GM23338 (cell line): ENCODE data around the gene TLE3. TPM values are rescaled to one million over a fixed set of nuclear protein-coding genes. Genes with fewer than 3 reads are reported as not detected.

Experiments
- ATAC-seq: fragments of 200-7000 bp; cut with Tn5 transposase; 3 replicates; pipeline ENCODE4 v1.9.1; 2020
- DNase-seq: peaks from one replicate; pipeline ENCODE4 v3.0.0-alpha.2; 2015; ENCODE audit warnings: low spot score
- H2AFZ ChIP-seq: fragments of 200-600 bp; sonication (generic); 2 replicates; pipeline ENCODE4 v1.8.0; 2016; ENCODE audit warnings: antibody characterized with exemption, mild to moderate bottlenecking, moderate library complexity
- H3F3A ChIP-seq: fragments of 200-600 bp; sonication (generic); replicated peaks from 2 replicates; pipeline ENCODE4 v1.8.0; 2017; ENCODE audit warnings: antibody characterized with exemption, mixed run types, low read depth
- H3K27ac ChIP-seq: fragments of 200-600 bp; sonication (generic); 2 replicates; pipeline ENCODE4 v1.6.1; 2016; ENCODE audit warnings: low read depth
- H3K27me3 ChIP-seq: fragments of 200-600 bp; sonication (generic); 2 replicates; pipeline ENCODE4 v1.8.0; 2016; ENCODE audit warnings: mild to moderate bottlenecking, mixed run types, moderate library complexity; ENCODE audit not compliant: insufficient read depth
- H3K36me3 ChIP-seq: fragments of 200-600 bp; sonication (generic); 2 replicates; pipeline ENCODE4 v1.8.0; 2016; ENCODE audit warnings: mild to moderate bottlenecking; ENCODE audit not compliant: insufficient read depth
- H3K4me1 ChIP-seq: fragments of 200-600 bp; sonication (generic); 2 replicates; pipeline ENCODE4 v1.8.0; 2016; ENCODE audit warnings: mild to moderate bottlenecking, moderate library complexity; ENCODE audit not compliant: insufficient read depth
- H3K4me2 ChIP-seq: fragments of 200-600 bp; sonication (generic); 2 replicates; pipeline ENCODE4 v1.7.1; 2017; ENCODE audit warnings: mixed run types
- H3K4me3 ChIP-seq: fragments of 200-600 bp; sonication (generic); 2 replicates; pipeline ENCODE4 v1.6.1; 2016; ENCODE audit warnings: mixed run types
- H3K79me2 ChIP-seq: fragments of 200-600 bp; sonication (generic); replicated peaks from 2 replicates; pipeline ENCODE4 v1.8.0; 2017; ENCODE audit warnings: mild to moderate bottlenecking; ENCODE audit not compliant: insufficient read depth
- H3K9me2 ChIP-seq: fragments of 200-600 bp; sonication (generic); 2 replicates; pipeline ENCODE4 v1.8.0; 2017; ENCODE audit not compliant: insufficient read depth
- H4K20me1 ChIP-seq: fragments of 200-600 bp; sonication (generic); replicated peaks from 2 replicates; pipeline ENCODE4 v1.8.0; 2017; ENCODE audit warnings: mild to moderate bottlenecking; ENCODE audit not compliant: insufficient read depth
- H3K27ac Mint-ChIP-seq: 2 replicates; pipeline ENCODE4 v1.8.0; 2020; ENCODE audit warnings: inconsistent platforms, mild to moderate bottlenecking, moderate library complexity, mixed read lengths
- H3K27me3 Mint-ChIP-seq: 3 replicates; pipeline ENCODE4 v1.8.0; 2022; ENCODE audit warnings: low read depth, mild to moderate bottlenecking, moderate library complexity, mixed read lengths, inconsistent platforms; ENCODE audit not compliant: insufficient read depth, poor library complexity
- H3K36me3 Mint-ChIP-seq: 3 replicates; pipeline ENCODE4 v1.8.0; 2021; ENCODE audit warnings: low read depth, mild to moderate bottlenecking, inconsistent platforms, moderate library complexity, mixed read lengths
- H3K4me1 Mint-ChIP-seq: 3 replicates; pipeline ENCODE4 v1.8.0; 2020; ENCODE audit warnings: mild to moderate bottlenecking, inconsistent platforms, mixed read lengths
- H3K4me3 Mint-ChIP-seq: 3 replicates; pipeline ENCODE4 v1.8.0; 2021; ENCODE audit warnings: moderate library complexity, mild to moderate bottlenecking, inconsistent platforms, mixed read lengths
- H3K9me3 Mint-ChIP-seq: 3 replicates; pipeline ENCODE4 v1.8.0; 2020; ENCODE audit warnings: moderate library complexity, mild to moderate bottlenecking, inconsistent platforms, mixed read lengths
- CREB1 ChIP-seq: fragments of 250-450 bp; sonication (Bioruptor Pico); IDR thresholded peaks from 2 replicates; pipeline ENCODE4 v1.5.0; 2020; ENCODE audit warnings: low read depth, mild to moderate bottlenecking, moderate library complexity
- EZH2 ChIP-seq: fragments of 200-600 bp; sonication (generic); IDR thresholded peaks from one replicate; pipeline ENCODE4 v1.8.0; 2017; ENCODE audit warnings: antibody characterized with exemption, mild to moderate bottlenecking, low read depth; ENCODE audit not compliant: unreplicated experiment
- EZH2phosphoT487 ChIP-seq: fragments of 200-600 bp; sonication (generic); IDR thresholded peaks from one replicate; pipeline ENCODE4 v1.8.1; 2018; ENCODE audit warnings: antibody characterized with exemption; ENCODE audit not compliant: unreplicated experiment
- NANOG ChIP-seq: IDR thresholded peaks from 2 replicates; pipeline ENCODE4 v1.6.1; 2016; ENCODE audit warnings: antibody characterized with exemption, borderline replicate concordance
- STAT1 ChIP-seq: IDR thresholded peaks from one replicate; pipeline ENCODE4 v1.6.1; 2016; ENCODE audit warnings: antibody characterized with exemption; ENCODE audit not compliant: unreplicated experiment
- ZNF462 ChIP-seq: fragments of 250-450 bp; sonication (Bioruptor Pico); IDR thresholded peaks from 2 replicates; pipeline ENCODE4 v1.5.0; 2020; ENCODE audit warnings: mild to moderate bottlenecking, moderate library complexity
- polyA plus RNA-seq: library from polyadenylated mRNA; unstranded; fragments of >200 nt; fragmentation: Nextera tagmentation; extraction: Ambion mirVana; gene quantifications from 2 replicates; pipeline ENCODE4 v1.2.1, GENCODE V29; 2016
- total RNA-seq: library from RNA; depleted of rRNA; stranded (reverse); fragments of >200 nt; shearing (Covaris generic); gene quantifications from 2 replicates; pipeline ENCODE4 v1.2.3, GENCODE V29; 2014

The TLE3 gene
- total and polyA plus RNA-seq, 2 experiments from 2014 or later = 10.4 to 79.5 TPM

DNA sequence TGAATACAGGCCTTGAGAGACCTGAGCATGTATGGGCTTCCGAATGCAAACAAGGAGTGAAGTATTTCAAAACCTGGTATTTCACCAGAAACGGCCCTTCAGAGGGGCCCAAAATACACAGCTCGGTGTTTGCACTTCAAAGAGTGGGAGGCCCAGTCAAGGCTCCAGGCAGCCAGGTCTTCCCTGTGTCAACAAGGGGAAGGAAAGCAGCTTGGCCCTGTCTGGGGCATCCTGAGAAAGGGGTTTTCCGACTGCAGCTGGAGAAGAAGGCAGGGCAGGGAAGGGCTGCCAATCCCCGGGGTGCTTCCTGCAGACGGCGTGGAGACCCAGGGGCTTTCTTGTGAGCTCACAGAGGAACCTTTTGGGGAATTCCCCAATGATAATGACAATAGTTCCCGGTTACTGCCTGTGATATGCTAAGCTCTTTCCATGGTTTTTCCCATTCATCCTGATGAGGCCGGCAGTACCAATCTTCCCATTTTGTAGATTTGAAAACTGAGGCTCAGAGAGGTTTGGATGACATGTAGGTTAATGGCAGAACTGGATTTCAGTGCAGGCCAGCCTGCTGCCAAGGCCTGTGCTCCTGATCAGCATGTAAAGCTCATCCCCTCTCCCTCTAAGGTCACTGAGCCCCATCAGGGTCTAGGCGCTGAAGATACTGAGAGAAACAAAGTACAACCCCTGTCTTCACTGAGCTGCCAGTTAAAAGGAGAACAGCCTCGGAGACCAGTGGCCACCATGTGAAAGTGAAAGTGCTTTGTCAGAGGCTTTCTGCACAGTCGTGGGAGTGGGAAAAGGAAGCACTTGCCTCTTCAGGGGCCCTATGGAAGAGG, 43.0 kb upstream of the TLE3 start (continued):
- TF ChIP-seq ZNF462 (peak; percentile 67), CREB1 (no peak; the same call in 1 of the 2 replicates)

DNA sequence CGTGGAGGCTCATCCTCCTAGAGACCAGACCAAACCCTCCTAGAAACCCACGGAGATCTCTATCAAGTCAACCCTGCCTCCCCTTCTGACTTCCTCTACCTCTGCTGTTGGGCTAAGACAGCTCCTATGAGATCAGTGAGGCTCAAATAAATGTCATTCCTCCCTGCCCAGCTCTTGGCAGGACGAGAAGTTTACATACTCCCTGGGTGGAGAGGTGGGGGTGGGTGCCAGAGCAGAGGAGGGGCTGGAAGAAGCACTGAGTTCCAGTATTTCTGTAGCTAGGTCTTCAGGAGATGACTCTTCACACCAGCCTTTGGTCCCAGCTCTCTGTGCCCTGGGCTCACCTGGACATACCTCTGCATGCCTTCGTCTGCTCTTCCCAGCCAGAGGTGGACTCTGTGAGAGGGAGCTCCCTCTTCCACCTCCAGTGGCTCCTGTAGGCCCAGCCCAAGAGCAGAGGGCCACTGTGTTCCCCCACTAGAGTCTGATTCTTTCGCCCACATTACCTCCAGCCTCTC, 42.4 kb upstream of the TLE3 start:
- Mint-ChIP-seq H3K9me3 (no peaks in the 10 kb centered on the region), H3K27ac (peak overlapping the region; percentile 69; the same call in 1 of the 2 replicates), H3K4me1 (peaks cover 42% of the 10 kb centered on the region), H3K4me3 (peak overlapping the region; percentile 22; the same call in 2 of the 3 replicates), H3K27me3 (peaks cover 21% of the 10 kb centered on the region), H3K36me3 (no peaks in the 10 kb centered on the region)
- Histone ChIP-seq H3K79me2 (no peaks in the 10 kb centered on the region), H3K4me3 (peak overlapping the region; percentile 16; the same call in 1 of the 2 replicates), H3K27me3 (no peaks in the 10 kb centered on the region), H2AFZ (0 out of 2 replicates have a peak overlapping the region, but pooled peaks have one; percentile 1), H4K20me1 (no peaks in the 10 kb centered on the region), H3K4me1 (peaks cover 12% of the 10 kb centered on the region), H3K4me2 (peak overlapping the region; percentile 52), H3K9me2 (no peaks in the 10 kb centered on the region), H3F3A (no peaks in the 10 kb centered on the region), H3K27ac (peak overlapping the region; percentile 75; the same call in 1 of the 2 replicates), H3K36me3 (no peaks in the 10 kb centered on the region)
- DNase-seq = no peak
- peak; percentile 27 for ATAC-seq
- TF ChIP-seq NANOG (no peak), STAT1 (no peak), ZNF462 (no peak), EZH2 (no peak), EZH2phosphoT487 (no peak), CREB1 (no peak)
